ENCODE data around the gene PRPF6.

PRPF6 gene

DNA sequence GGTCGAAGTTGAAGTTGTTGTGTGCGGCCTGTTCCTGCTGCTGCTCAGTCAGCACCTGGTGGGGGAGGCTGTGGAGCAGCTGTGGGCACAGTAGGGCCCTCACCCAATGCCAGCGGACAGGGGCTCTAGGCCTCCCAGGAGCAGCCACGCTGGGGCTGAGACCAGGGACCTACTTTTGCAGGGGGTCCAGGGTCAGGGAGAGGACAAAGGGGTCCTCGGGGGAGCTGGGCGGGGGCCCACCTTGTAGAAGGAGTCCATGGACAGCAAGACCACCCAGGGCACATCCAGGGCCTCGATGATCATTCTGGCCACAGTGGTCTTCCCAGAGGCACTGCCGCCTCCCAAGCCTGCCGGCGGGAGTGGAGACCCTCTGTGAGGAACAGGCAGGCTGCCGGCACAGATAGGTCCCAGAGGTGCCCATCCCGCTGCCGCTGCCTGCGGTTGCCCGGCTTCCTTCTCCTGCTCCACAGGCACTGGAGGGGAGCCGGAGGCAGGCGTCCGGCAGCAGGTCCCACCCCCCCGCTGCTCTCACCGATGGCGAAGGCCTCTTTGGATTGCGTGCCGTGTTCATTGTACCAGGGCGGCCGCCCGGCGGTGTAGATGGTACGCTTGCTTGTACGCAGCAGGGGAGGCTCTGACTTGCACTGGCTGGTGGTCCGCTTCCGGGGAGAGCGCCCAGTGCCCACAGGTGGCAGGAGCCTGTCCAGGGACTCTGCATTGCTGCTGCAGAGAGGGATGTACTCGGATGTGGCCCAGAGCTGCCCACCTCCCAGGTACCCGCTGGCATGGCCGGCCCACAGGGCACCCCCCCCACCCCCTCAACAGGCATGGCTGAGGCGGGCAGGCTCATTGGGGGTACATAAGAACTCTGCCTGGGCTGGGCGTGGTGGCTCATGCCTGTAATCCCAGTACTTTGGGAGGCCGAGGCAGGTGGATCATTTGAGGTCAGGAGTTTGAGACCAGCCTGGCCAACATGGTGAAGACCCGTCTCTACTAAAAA, 34.7 kb upstream of the PRPF6 start:
- DNase-seq (ENCODE audit: low read depth), result no peak

DNA sequence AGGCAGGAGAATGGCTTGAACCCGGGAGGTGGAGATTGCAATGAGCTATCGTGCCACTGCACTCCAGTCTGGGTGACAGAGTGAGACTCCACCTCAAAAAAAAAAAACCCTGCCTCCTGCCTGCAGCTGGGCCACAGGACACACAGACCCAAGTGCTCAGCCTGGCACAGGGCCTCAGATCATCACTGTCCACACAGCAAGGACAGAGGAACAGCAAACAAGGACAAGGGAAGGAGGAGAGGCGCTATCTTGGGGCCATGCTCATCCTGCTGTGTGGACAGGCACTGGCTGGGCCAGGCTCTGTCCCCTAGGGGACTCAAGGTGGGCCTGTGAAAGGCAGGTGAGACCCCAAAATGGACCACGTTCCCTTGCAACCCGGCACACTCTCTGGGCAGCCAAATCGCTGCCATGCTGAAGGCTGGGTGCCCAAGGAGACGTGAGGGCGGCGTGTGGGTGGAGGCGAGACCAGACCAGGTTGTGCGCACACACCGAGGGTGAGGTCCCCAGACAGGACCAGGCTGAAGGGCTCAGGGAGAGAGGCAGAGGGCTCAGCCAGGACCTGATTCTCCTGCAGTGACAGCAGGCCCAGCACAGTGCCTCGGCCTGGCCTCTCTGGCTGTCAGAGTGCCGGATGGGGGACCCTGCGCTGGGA, 33.8 kb upstream of the PRPF6 start:
- DNase-seq (ENCODE audit: low read depth), result no peak

DNA sequence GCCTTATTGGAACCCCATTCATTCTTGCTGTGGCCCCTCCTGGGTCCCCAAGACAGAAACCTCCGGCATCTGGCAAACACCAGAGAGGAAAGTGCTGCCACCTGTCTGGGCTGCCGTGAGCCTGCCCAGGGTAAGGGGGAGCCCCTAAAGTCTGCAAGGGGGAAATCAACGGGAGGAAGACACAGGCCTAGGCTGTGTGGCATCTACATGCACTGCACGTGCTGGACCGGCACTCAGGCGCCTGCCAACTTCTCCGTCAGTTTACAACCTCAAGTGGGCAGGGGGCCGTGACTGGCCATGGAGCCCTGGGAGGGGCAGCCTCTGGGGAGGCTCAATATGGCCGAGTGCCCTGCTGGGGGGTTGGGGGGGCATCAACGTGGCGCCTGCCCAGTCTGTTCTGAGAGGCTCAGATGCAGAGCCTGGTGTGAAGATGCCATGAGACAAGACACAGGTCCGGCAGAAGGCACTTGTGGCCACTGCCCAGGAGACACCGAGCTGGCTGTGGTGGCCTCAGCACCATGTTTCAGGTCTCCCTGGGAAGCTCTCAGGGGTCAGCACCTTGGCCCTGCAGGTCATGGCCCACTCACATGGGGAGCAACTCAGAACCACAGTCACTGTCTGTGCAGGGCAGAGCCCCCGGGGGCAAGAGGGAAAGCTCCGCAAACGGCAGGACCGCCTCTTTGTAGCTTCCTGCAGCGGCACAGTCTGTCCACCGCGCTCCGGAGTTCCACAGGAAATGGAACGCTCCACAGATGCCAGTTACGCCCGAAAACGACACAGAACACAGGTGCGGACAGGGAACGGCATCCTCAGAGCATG, 33.1 kb upstream of the PRPF6 start:
- DNase-seq (ENCODE audit: low read depth), result no peak

DNA sequence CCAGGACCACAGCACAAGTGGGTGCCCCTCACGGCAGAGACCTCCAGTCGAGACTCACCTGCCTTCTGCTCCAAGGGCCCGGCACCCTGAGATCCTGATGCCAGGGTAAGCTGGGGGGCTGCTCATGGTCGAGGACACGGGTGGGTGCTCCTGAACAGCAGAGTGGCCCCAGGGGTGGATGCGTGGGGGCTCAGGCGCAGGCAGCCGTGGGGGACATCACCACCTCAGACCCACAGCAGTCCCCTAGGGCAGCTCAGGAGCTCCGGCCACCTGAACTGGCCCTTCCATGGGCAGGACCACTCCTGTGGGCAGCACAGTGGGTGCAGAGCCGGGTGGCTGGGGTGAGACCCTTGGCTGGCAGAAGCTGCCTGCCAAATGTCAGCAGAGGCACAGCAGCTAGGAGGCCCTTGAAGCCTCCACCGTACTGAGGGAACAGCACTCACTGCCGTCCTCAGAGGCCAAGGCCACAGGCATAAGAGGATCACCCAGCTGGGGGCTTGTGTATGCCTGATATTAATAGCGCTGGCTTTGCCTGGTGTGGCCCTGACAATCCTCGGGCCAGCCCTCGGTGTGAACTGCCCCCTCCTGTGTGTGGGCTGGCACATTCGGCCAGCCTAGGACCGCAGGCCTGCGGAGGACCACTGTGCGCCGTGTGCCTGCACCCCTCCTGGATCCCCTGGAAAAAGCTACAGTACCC, 30.1 kb upstream of the PRPF6 start:
- DNase-seq (ENCODE audit: low read depth), result no peak

DNA sequence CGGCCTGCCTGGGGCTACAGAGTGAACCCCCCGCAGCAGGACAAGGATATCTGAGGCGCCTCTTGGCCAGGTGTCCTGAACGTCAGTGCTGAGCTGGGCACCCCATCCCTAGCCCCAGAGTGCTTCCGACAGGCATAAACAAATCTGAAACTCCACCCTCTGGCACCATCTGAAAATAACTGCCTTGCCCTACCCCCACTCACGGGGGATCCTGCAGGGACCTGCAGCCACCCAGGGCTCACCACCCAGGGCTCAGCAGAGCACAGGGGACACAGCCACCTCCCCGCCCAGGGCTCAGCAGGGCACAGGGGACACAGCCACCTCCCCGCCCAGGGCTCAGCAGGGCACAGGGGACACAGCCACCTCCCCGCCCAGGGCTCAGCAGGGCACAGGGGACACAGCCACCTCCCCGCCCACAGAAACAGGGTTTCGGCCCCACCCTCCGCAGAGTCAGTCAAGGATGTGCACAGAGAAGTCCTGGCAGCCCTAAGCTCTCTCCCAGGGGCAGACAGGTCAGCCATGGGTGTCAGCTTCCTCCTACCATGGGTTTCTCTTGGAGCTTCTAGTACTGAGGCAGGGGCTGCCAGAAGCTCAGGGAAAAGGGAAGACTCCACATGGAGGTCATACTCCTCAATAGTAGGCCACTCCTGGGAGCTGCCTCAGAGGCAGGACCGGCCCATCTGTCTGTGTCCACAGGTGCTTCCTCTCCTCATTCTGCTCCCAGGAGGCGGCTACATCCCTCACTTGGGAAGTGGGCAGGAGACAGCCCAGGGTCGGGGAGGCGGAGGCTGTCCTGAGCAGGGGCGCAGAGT, 29.3 kb upstream of the PRPF6 start:
- no peak for DNase-seq (ENCODE audit: low read depth)

DNA sequence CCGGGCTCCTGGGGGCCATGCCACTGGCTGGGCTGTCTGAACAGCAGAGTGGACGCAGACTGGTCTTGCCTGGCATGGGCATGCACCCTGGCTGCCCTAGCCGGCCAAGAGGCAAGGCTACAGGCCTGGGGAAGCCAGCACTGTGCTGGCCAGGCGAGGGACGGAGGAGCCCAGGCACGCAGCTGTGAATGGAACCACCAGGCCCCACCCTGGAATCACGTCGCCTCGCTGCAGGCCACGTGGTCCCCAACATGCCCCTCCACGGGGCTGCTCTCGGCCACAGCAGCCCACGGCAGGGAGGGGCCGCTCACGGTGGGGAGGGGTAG, 28.8 kb upstream of the PRPF6 start:
- DNase-seq (ENCODE audit: low read depth), result no peak

DNA sequence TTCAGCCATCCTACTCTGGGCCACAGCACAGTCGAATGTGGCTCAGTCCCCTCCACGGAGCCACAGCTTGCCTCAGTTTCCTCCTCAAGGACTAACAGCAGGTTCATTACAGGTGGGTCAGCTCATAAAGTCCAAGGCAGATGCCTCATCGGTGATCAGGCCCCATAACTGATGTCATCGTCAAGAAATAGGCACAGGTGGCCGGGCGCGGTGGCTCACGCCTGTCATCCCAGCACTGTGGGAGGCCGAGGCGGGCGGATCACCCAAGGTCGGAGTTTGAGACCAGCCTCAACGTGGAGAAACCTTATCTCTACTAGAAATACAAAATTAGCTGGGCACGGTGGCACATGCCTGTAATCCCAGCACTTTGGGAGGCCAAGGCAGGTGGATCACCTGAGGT, 28.2 kb upstream of the PRPF6 start:
- no peak for DNase-seq (ENCODE audit: low read depth)

DNA sequence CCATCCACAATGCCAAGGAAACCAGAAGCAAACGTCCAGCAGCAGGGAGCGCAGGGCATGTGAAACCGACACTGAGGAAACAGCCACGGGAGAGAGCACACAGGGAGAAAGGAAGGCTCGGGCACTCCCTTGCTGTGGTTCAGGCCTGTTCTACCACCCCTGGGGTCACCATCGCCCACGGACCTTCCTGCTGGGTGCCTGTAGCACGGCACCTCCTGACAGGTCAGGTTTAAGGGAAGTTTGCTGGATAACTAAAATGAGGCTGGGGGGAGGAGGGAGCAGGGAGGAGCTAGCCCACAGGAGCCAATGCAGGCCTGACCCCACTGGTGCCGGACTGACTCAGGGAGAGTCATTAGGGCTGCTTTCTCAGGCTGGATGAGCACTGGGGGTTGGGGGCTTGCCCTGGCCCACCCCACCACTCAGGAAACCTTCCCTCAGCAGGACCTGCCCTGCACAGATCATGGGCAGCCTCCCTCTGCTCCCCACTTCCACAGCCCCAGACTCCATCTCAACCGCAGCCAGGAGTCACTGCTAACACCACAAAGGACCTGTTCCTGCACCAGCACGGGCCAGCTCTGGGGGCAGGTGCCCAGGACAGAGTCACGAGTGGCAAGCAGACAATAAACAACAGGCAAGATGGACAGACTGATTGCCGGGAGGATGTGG, 27.0 kb upstream of the PRPF6 start:
- no peak for DNase-seq (ENCODE audit: low read depth)

DNA sequence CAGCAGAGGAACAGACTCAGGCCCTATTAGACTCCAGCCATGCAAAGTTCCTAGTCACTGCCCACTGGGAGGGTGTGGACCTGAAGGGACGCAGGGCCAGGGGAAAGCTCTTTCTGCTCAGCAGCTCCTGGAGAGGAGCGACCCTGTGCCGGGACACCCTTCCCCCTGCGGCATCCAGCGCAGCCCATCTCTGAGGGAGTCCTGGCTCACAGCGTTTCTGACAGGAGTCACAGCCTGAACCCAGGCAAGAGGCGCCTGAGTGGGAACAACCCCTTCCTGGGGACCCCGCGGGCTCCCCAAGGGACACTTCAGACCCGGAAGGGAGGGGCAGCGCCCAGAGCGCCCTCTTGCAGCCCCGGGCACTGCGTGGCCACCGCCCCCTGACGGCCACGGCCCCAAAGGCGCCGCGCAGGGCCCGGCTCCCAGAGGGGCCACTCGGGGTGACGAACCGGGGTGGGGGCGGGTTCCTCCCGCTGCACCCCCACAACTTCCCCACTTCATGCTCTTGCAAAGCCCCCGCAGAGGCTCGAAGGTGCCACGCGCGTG, 25.6 kb upstream of the PRPF6 start:
- DNase-seq (ENCODE audit: low read depth), result no peak

DNA sequence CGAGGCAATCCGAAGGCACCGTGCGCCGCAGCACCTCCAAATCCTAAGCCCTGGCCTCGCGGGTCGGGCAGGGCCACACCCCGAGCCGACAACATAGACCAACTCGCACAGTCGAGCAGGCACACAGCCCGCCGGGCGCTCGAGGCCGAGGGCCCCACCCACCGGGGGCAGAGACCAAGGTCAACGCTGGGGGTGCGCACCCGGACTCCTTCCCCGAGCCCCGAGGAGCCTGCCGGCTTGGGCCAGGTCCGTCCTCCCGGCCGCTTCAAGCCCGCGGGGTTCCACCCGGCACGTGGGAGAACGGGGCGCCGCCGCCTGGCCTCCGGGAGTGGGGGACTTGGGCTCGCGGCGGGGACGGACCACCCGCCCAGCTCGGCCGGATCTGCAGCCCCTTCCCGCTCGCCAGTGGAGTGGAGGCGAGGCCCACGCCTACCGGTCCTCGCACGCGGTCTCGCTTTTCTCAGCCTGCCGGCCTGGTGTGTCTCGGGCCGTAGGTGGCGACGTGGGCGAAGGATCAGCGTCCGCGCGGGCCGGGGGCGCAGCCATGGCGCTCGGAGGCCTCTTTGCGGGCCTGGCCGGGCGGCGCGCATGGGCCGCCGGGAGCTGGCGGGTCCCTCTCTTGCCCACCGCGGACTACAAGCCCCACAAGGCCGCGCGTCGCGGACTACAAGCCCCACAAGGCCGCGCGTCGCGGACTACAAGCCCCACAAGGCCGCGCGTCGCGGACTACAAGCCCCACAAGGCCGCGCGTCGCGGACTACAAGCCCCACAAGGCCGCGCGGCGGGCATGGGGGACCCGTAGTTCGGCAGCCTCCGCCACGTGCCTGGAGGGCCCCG, 24.9 kb upstream of the PRPF6 start, which contains the start of gene UCKL1:
Gene UCKL1, minus strand, starts transcription at position 590 of the 837 bp plus-strand sequence. Its CDS starts 44 bp downstream, at position 546.
- DNase-seq (ENCODE audit: low read depth), result peak; percentile 89

DNA sequence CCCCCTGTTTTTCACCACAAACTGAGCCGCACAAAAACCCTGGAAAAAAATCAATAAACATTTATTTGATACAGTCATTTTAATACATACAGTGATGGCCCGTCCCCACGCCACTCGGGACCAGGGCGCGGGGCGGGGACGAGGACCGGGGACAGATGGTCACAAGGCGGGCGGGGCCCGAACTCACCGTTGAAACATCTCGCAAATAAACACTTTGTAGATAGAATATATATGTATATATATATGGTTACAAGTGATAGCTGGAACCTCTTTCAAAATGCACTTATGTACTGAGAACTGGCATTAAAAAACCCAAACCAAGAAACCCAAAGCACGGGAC, 24.3 kb upstream of the PRPF6 start:
- no peak for DNase-seq (ENCODE audit: low read depth)

DNA sequence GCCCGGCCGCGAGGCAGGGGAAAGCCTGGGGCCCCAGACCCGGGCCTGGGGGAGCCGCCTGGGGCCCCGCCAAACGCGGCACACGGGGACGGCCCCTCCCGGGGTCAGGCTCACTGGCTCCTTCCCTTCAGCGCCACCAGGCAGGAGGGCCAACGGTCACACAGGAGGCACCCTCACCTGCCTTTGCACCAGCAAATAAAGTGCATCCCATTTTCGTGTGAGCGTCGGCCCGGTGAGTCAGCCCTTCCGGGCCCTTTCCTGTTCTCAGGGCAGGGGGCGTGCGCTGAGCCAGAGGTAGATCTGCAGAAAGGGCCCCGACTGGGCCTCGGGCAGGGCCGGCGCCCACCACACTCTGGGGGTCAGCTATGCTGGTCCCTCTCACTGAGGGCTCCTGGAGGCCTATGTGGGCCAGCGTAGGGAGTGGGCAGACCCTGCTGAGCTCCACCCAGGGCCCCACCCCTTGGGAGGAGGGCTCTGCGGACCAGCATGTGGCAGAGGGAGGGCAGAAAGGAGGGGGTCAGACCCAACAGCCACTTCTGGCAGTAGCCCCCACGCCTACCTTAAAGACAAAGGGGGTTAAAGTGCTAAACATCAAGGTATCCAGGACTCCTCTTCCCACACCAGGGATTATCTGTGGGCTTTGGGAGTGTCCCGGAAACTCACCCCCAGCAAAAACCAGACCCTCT, 23.8 kb upstream of the PRPF6 start:
- DNase-seq (ENCODE audit: low read depth), result no peak

DNA sequence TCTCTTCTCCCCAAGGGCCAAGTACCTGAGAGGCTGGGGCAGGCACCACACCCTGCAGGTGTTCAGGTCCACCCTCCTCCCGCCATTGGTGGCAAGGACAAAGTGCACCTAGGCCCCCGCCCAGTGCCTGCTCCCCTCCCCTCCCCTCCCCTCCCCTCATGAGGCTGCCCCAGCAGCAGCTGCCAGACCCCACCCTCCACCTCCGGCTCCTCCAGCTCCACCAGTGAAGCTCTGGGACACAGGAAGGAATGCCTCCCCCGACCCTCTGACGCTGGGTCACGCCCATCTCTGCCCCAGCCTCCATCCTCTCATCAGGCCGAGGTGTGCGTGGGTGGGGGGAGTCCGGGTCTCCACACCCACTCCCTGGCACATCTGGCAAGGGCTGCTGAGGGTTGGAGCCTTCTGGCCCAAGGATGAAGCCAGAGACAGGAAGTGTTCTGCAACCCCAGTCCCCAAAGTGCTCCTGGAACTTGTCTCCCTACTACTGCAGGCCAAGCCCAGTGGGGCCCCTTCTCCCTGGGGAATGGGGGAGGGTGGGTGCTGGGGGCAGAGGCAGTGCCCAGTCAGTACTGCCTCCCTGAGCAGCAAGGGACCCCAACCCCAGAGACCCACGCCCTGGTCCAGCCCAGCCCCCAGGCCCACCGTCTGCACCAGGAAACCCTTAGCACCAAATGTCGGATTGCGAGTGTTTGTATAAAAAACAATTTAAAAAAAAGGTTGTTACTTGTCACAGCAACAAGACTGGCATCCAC, 23.1 kb upstream of the PRPF6 start:
- no peak for DNase-seq (ENCODE audit: low read depth)

DNA sequence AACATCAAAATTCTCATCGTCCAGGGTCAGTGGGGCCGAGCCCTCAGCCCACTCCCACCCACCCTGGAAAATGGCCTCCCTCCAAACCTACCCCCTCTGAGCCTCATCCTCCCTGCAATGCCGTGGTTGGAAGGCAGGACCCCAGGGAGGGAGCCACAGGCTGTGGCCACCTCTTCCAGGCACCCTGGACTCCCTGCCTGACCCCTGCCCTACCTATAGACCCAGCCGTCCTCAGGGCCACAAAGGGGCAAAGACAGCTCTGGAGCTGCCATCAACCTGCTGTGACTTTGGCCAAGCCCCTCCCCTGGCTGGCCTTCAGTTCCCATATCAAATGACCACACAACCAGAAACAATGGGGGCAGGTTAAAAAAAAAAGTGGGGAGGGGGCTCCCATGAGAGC, 22.5 kb upstream of the PRPF6 start:
- DNase-seq (ENCODE audit: low read depth), result no peak

DNA sequence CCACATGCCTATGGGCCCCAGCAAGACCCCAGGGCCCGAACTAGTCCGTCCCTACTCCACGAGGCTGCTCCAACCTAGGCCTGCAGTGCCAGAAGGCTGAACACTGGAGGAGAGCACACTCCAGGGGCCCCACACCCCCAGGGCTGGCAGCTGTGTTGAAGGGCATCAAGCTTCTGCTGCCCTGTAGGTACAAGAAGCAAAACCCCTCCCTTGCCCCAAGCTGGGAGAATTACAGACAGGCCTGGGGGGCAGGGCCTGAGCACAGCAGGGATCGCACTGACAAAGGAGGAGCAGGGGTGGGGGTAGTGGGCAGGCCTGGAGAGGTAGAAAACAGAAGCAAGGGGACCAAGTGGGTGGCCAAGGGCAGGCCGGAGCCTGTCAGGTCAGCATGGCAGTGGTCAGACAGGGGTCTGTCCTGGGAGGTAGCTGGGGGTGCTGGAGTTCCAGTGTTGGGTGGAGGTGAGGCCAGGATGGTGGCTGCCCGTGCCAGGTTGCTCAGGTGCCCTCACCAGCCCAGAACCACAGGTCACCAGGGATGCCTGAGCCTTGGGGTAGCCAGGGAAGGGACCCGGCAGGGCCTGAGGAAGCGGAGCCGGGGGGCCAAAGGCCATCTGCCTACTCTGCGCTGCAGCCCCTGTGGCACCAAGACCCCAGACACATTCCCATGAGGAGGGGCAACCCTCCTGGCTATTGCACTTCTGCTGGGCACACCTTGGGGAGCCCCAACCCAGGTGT, 21.8 kb upstream of the PRPF6 start:
- DNase-seq (ENCODE audit: low read depth), result no peak

DNA sequence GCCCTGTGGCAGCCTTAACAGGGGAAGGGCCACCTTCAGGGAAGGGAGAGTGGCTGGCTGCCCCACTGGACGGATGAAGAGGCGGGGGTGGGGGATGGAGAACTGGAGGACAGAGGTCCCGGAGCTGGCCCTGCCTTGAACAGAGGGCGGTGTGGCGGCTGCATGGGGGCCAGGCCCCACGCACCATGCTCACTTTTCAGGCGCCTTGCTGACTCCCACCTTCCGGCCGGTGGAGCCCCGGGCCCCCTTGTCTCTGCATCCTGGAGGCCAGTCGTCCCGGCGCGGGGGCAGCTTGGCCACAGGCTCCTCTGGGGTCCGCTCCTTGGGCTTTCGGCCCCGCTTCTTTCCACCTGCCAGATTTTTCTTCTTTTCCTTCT, 21.2 kb upstream of the PRPF6 start:
- DNase-seq (ENCODE audit: low read depth), result no peak

Data from T follicular helper cell (primary cell).